Activated naive CD8-positive, alpha-beta T cell treated with anti-CD3 and anti-CD28 coated beads, Interleukin-2, amount 10 ng/mL, durations not matched to agents 7 days and 5 days (primary cell): ENCODE data around the gene RAP1A. TPM values are rescaled to one million over a fixed set of nuclear protein-coding genes. Genes with fewer than 3 reads are reported as not detected.

Experiments
- ATAC-seq: fragments of 150-1000 bp; cut with Tn5 transposase; one replicate; pipeline ENCODE4 v1.10.0; 2021; ENCODE audit warnings: low read depth, moderate library complexity
- POLR2A ChIA-PET: fragments of 350-600 bp; sonication (Branson Sonifier 250); formaldehyde crosslinking; loops from one replicate; lab custom pipeline; 2021; ENCODE audit warnings: antibody characterized with exemption; lab: Charles Lee
- DNase-seq: peaks from one replicate; pipeline ENCODE4 v3.0.0; 2021
- H3K27ac Mint-ChIP-seq: one replicate; pipeline ENCODE4 v1.8.0; 2022; ENCODE audit warnings: mild to moderate bottlenecking, mixed read lengths
- H3K27me3 Mint-ChIP-seq: one replicate; pipeline ENCODE4 v1.8.0; 2022; ENCODE audit warnings: mild to moderate bottlenecking, moderate library complexity, mixed read lengths
- H3K36me3 Mint-ChIP-seq: one replicate; pipeline ENCODE4 v1.8.0; 2021; ENCODE audit warnings: mild to moderate bottlenecking, mixed read lengths
- H3K4me1 Mint-ChIP-seq: one replicate; pipeline ENCODE4 v1.8.0; 2021; ENCODE audit warnings: mixed read lengths
- H3K4me3 Mint-ChIP-seq: one replicate; pipeline ENCODE4 v1.8.0; 2022; ENCODE audit warnings: mild to moderate bottlenecking, moderate library complexity, mixed read lengths
- H3K9me3 Mint-ChIP-seq: one replicate; pipeline ENCODE4 v1.8.0; 2021; ENCODE audit warnings: mixed read lengths
- total RNA-seq, 2 experiments: library from RNA; stranded (reverse); gene quantifications; one replicate each; pipeline ENCODE4 v1.2.3, GENCODE V29; 2021

The RAP1A gene
- total RNA-seq, 2 experiments from 2014 or later: 134 to 139 TPM

DNA sequence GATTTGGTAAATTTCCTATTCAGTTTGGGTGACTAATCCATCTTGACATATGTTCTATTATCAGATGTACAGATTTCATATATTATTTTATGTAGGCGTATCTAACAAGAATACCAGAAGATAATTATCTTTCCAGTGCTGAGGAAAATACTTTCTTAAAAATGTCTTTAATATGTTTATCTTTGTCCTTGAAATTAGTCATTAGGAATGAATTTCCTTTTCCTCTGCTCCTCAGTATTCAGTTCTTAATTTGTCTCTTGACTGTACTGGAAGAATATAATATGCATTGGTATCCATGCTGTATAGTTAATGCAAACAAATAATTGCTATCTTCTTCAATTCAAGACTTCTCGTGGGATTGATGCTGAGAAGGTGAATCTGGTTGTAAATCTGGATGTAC is 142.7 kb downstream of the RAP1A start:
- no peaks in the 10 kb centered on the region for H3K9me3 Mint-ChIP-seq
- H3K27ac Mint-ChIP-seq: no peak overlapping the region
- H3K4me3 Mint-ChIP-seq: no peak overlapping the region

More for the DNA sequence above, 142.7 kb downstream of the RAP1A start:
- Mint-ChIP-seq H3K4me1 (peaks cover 14% of the 10 kb centered on the region), H3K36me3 (peaks cover 35% of the 10 kb centered on the region), H3K27me3 (no peaks in the 10 kb centered on the region)
- DNase-seq (no peak), ATAC-seq (no peak)
- POLR2A ChIA-PET: no interaction called here

Other genes starting within 250 kb of the RAP1A start
- gene OVGP1, start 192.1 kb upstream of the RAP1A start, total RNA-seq: 1 to 10 TPM; 2.3 to 3.4 TPM
- 10 to 100 TPM; 35.7 to 35.9 TPM for gene WDR77, start 170.5 kb upstream of the RAP1A start, total RNA-seq
- gene ATP5PB, start 170.3 kb upstream of the RAP1A start, total RNA-seq: 100 to 1,000 TPM; 259 to 260 TPM
- gene C1orf162, start 145.8 kb upstream of the RAP1A start, total RNA-seq: 10 to 100 TPM; 31.6 to 33.6 TPM
- under 1 TPM in 1 of 2 experiments, not detected in 1; 0.20 TPM for gene ADORA3, start 116.2 kb upstream of the RAP1A start, total RNA-seq
- under 1 TPM in 1 of 2 experiments, not detected in 1; 0.42 TPM for gene TMIGD3, start 116.2 kb upstream of the RAP1A start, total RNA-seq
- gene INKA2, start 119.6 kb downstream of the RAP1A start, total RNA-seq: 1 to 10 TPM; 1.6 to 2.0 TPM
- 10 to 100 TPM; 15.0 to 16.5 TPM for gene DDX20, start 136.1 kb downstream of the RAP1A start, total RNA-seq